HG02970 (cell line): ENCODE results near the gene DOCK8.

ENCODE experiments used
- ATAC-seq: cut with Tn5 transposase; IDR thresholded peaks from one replicate; pipeline ENCODE4 v1.9.1; 2021; ENCODE audit warnings: mild to moderate bottlenecking, moderate library complexity, moderate number of reproducible peaks; ENCODE audit not compliant: unreplicated experiment, low FRiP score

The DOCK8 gene

GRCh38 chr9:265209-265870 lies 50.7 kb downstream of the DOCK8 start:
- no peak for ATAC-seq

GRCh38 chr9:266228-266627 lies 51.6 kb downstream of the DOCK8 start:
- no peak for ATAC-seq

GRCh38 chr9:268616-269015 lies 54.0 kb downstream of the DOCK8 start:
- no peak for ATAC-seq

GRCh38 chr9:269081-269711 lies 54.5 kb downstream of the DOCK8 start:
- ATAC-seq = no peak

GRCh38 chr9:270657-271237 lies 56.1 kb downstream of the DOCK8 start:
- no peak for ATAC-seq

- ATAC-seq = peak; percentile 96
These were observed 57.9 kb downstream of the DOCK8 start for GRCh38 chr9:272251-273213.

- no peak for ATAC-seq
These were observed 59.7 kb downstream of the DOCK8 start for GRCh38 chr9:274406-274805.

GRCh38 chr9:277601-278295 lies 63.1 kb downstream of the DOCK8 start:
- no peak for ATAC-seq

- ATAC-seq = no peak
These were observed 64.0 kb downstream of the DOCK8 start for GRCh38 chr9:278651-279050.

GRCh38 chr9:279674-280073 lies 65.0 kb downstream of the DOCK8 start:
- ATAC-seq = no peak

- ATAC-seq = no peak
These were observed 67.3 kb downstream of the DOCK8 start for GRCh38 chr9:281741-282645.

GRCh38 chr9:286071-286740 lies 71.5 kb downstream of the DOCK8 start:
- ATAC-seq = no peak

- ATAC-seq = no peak
These were observed 74.5 kb downstream of the DOCK8 start for GRCh38 chr9:289121-289520.

- ATAC-seq = no peak
These were observed 78.2 kb downstream of the DOCK8 start for GRCh38 chr9:292915-293314.

GRCh38 chr9:295576-295975 lies 80.9 kb downstream of the DOCK8 start:
- ATAC-seq = no peak

GRCh38 chr9:296411-296810 lies 81.7 kb downstream of the DOCK8 start:
- no peak for ATAC-seq

- ATAC-seq = peak; percentile 82
These were observed 82.7 kb downstream of the DOCK8 start for GRCh38 chr9:297104-297972.

GRCh38 chr9:303502-303901 lies 88.8 kb downstream of the DOCK8 start:
- ATAC-seq = no peak
